ENCODE results near the gene TMEM243. TPM values are rescaled to one million over a fixed set of nuclear protein-coding genes. Genes with fewer than 3 reads are reported as not detected.

TMEM243 gene
- total and polyA plus RNA-seq, 2 of the 4 experiments (the other 2 are of a cell fraction) = 28.7 to 31.1 TPM

DNA sequence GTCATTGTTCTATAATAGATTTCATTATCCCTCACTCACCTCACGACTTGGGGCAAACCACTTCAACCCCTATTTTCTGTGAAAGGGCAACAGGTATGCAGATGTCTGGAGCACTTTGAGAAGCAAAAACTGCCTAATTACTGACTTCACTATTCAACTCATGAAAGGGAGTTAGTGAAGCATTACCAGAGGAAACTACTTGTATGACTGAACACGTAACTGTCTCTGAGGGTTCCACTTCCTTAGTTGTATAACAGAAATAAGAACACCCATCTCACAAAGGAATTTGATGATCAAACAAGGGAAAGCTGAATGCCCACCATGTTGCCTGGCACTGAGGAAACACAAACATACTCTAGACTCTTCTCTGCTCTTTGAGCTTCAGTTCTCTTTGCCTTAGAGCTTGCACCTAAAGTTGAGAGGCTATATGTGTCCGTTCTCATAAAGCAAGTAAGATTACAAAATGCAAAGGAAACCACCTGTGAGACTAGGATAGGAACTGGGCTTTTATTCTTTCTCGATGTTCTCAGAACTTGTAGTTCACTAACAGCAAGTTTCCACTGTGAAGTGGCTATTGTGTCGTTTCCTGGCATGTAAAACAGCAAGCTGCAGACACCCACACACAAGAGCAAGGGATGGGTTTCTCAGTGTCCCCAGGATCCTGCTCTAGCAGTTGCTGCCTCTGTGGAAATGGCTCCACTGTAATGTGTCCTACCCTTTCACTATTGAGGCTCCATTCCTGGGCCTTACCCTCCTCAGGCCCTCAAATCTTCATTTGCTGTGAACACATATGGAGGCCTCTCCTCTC is 2.6 kb downstream of the TMEM243 start:
- Histone ChIP-seq H4K5ac (ENCODE audit: low read depth, low read length) (no peak overlapping the region), H3K14ac (replicated peaks; ENCODE audit: low read depth, low read length) (no peak overlapping the region), H2AK9ac (replicated peaks; ENCODE audit: low read depth, low read length, poor library complexity) (no peak overlapping the region), H3K27ac (ENCODE audit: insufficient read depth, low read length) (no peak overlapping the region), H3K56ac (ENCODE audit: extremely low read depth, insufficient read depth, low read length) (no peak overlapping the region), H2AFZ (replicated peaks; ENCODE audit: low read length, poor library complexity) (no peak overlapping the region), H4K91ac (ENCODE audit: insufficient read depth, low read depth, low read length) (no peak overlapping the region), H3K79me1 (ENCODE audit: low read depth in 1 of 2, low read length in 2 of 2) (peaks cover 23 to 63% of the 10 kb centered on the region in 2 experiments), H2BK20ac (ENCODE audit: low read depth, low read length) (no peak overlapping the region), H3K4ac (ENCODE audit: low read depth, low read length) (no peak overlapping the region), H4K20me1 (ENCODE audit: insufficient read depth, low read length) (peaks cover 3% of the 10 kb centered on the region), H3K9me1 (ENCODE audit: insufficient read depth, low read length) (peaks cover 18% of the 10 kb centered on the region), H2AK5ac (ENCODE audit: low read depth, low read length) (no peak overlapping the region), H3K36me3 (ENCODE audit: control insufficient read depth, insufficient read depth, low read length) (peaks cover 4% of the 10 kb centered on the region; the same call in 1 of the 2 replicates), H2BK5ac (ENCODE audit: low read depth, low read length, poor library complexity, severe bottlenecking) (no peak overlapping the region), H3K23ac (ENCODE audit: low read depth, low read length) (no peak overlapping the region), H3K4me1 (ENCODE audit: control insufficient read depth, insufficient read depth, low read length) (peaks cover 8% of the 10 kb centered on the region), H4K8ac (ENCODE audit: low read depth in 2 of 2, low read length in 2 of 2) (no peak overlapping the region), H2BK15ac (ENCODE audit: low read depth, low read length) (no peak overlapping the region), H3K9ac (ENCODE audit: low read depth, low read length) (no peak overlapping the region), H3K4me3 (ENCODE audit: insufficient read depth, low read depth, low read length) (no peak overlapping the region), H3K4me2 (ENCODE audit: low read depth, low read length) (no peak overlapping the region), H3K27me3 (ENCODE audit: control insufficient read depth, insufficient read depth, low read length) (no peaks in the 10 kb centered on the region), H3K18ac (ENCODE audit: low read depth, low read length) (no peak overlapping the region), H2BK120ac (ENCODE audit: low read depth, low read length) (no peak overlapping the region), H3K9me3 (ENCODE audit: control insufficient read depth, insufficient read depth, low read length) (no peaks in the 10 kb centered on the region)
- POLR2A ChIA-PET (ENCODE audit: unreplicated experiment) = interaction anchor here (0.5 kb wide), 1 partner anchor 19 kb away, joined by 4 read pairs; no protein-coding TSS in a partner anchor
- dilution Hi-C loops (cut with HindIII; ENCODE audit: low sequenced_read_pairs, unreplicated experiment) = no loop called here
- 80% methylated on average over 2 of the region's 5 CpGs; no CpG with 5 or more reads in 1 of the 2 experiments for whole genome bisulfite sequencing, 2 experiments (ENCODE audit: extremely low coverage in 2 of 2, insufficient read length in 1 of 2)
- in situ Hi-C loops (cut with MboI; ENCODE audit: low sequenced_read_pairs) = no loop called here
- intact Hi-C loops (cut with micrococcal nuclease) = no loop called here
- no peak for DNase-seq
- CTCF ChIA-PET = no interaction called here
- BruUV-seq (replicated peaks) = no TSS peak
- no peak for ATAC-seq (ENCODE audit: low read depth)
- TF ChIP-seq MAFK (IDR thresholded peaks at IDR 0.05; ENCODE audit: low read depth, low read length) (no peak), BHLHE40 (IDR thresholded peaks at IDR 0.05; ENCODE audit: low read depth, low read length) (no peak), NFE2L2 (IDR thresholded peaks at IDR 0.05; ENCODE audit: low read depth, low read length) (no peak), CHD1 (IDR thresholded peaks at IDR 0.05; ENCODE audit: low read depth, low read length) (no peak), RFX5 (IDR thresholded peaks at IDR 0.05; ENCODE audit: low read depth, low read length) (no peak), MAZ (IDR thresholded peaks at IDR 0.05; ENCODE audit: borderline replicate concordance, low read depth, low read length) (no peak), CEBPB (IDR thresholded peaks at IDR 0.05; ENCODE audit: low read depth, low read length) (no peak), SMC3 (IDR thresholded peaks at IDR 0.05; ENCODE audit: low read depth, low read length) (no peak), POLR2A (IDR thresholded peaks at IDR 0.05; ENCODE audit: low read depth, low read length) (no peak), FOS (IDR thresholded peaks at IDR 0.05; ENCODE audit: low read depth, low read length) (no peak), RCOR1 (IDR thresholded peaks at IDR 0.05; ENCODE audit: insufficient replicate concordance, low read length) (no peak), RAD21 (IDR thresholded peaks at IDR 0.05; ENCODE audit: low read length) (no peak)
- TF ChIP-seq, protein P1, sequence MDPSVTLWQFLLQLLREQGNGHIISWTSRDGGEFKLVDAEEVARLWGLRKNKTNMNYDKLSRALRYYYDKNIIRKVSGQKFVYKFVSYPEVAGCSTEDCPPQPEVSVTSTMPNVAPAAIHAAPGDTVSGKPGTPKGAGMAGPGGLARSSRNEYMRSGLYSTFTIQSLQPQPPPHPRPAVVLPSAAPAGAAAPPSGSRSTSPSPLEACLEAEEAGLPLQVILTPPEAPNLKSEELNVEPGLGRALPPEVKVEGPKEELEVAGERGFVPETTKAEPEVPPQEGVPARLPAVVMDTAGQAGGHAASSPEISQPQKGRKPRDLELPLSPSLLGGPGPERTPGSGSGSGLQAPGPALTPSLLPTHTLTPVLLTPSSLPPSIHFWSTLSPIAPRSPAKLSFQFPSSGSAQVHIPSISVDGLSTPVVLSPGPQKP (IDR thresholded peaks at IDR 0.05; ENCODE audit: borderline replicate concordance, low read depth, low read length) = no peak
- TF ChIP-seq, protein P2, sequence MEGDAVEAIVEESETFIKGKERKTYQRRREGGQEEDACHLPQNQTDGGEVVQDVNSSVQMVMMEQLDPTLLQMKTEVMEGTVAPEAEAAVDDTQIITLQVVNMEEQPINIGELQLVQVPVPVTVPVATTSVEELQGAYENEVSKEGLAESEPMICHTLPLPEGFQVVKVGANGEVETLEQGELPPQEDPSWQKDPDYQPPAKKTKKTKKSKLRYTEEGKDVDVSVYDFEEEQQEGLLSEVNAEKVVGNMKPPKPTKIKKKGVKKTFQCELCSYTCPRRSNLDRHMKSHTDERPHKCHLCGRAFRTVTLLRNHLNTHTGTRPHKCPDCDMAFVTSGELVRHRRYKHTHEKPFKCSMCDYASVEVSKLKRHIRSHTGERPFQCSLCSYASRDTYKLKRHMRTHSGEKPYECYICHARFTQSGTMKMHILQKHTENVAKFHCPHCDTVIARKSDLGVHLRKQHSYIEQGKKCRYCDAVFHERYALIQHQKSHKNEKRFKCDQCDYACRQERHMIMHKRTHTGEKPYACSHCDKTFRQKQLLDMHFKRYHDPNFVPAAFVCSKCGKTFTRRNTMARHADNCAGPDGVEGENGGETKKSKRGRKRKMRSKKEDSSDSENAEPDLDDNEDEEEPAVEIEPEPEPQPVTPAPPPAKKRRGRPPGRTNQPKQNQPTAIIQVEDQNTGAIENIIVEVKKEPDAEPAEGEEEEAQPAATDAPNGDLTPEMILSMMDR (conservative IDR thresholded peaks at IDR 0.05; ENCODE audit: low read depth, low read length) = no peak
- TF ChIP-seq, protein P3, sequence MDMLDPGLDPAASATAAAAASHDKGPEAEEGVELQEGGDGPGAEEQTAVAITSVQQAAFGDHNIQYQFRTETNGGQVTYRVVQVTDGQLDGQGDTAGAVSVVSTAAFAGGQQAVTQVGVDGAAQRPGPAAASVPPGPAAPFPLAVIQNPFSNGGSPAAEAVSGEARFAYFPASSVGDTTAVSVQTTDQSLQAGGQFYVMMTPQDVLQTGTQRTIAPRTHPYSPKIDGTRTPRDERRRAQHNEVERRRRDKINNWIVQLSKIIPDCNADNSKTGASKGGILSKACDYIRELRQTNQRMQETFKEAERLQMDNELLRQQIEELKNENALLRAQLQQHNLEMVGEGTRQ (IDR thresholded peaks at IDR 0.05; ENCODE audit: low read depth, low read length) = no peak

Data from IMR-90 (cell line).